GM18517 (cell line): ENCODE measurements around the gene DCUN1D2.

Source experiments
- ATAC-seq: cut with Tn5 transposase; IDR thresholded peaks from one replicate; pipeline ENCODE4 v1.9.1; 2021; ENCODE audit warnings: mild to moderate bottlenecking, moderate library complexity; ENCODE audit not compliant: unreplicated experiment

Gene DCUN1D2

DNA sequence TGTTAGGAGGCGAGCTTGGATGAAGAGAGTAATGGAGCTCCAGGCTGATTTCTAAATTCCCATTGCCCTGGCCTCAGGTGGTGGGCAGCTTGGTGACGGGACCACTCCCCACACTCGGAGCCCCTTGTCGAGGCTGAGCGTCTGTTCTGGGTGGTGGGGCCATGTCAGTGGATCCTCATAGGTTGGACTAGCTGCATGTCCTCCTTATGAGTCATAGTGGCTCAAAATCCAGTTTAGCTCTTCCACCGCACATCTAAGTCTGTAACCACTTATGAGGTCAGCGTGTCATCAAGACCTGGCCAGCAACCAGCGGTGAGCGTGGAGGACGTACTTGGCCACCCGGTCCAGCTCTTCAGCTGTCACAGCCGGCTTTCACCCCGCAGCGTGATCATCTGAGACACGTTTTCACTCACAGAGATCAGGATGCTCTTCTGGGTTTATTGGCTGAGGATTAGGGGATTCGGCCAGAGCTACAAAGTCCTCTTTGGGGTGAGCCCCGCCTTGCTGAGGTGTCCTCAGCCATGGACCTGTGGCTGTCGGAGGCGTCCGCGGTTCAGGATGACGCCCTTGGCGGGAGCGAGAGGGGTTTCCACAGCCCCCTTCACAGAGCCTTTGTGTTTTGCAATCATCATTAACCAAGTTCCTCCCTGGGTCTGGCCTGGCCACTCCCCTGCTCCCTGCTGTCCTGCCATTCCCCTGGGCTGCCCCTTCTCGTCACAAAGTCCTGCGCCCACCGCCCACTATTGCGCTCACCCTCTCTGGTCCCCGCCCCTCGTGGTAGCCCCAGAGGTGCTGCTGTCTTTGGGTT lies 79.1 kb downstream of the DCUN1D2 start:
- ATAC-seq = no peak

DNA sequence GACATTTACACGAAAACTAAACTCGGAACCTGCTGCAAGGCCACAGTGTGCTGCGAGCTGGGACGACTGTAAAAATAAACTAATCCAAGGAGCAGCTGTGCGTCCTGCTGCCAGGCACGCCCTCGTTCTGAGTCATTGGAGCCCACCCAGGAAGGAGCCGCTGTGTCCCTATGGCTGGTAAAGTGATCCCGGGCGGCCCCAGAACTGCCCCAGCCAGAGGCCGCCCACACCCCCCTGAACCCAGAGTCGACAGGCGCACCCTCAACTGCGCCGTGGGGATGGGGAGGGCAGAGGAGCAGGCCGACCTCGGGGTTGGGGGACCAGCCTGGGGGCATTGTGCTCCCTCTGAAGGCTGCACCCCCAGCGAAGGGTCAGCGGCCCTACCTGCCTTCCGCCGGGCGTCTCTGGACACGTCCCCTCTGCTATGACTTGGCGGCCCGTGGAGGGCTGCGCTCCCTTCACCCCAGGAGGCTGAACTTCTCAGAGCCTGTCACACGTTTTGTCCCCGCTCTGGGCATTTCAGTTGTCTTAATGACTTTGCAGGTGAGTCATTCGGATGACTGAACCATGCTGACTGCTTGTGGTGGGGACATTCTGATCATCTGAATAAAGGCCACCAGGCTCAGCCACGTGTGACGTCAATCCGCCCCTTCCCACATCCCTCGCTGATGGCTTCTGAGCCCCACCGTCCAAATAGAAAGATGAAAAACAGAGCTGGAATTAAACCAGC lies 79.9 kb downstream of the DCUN1D2 start:
- no peak for ATAC-seq

DNA sequence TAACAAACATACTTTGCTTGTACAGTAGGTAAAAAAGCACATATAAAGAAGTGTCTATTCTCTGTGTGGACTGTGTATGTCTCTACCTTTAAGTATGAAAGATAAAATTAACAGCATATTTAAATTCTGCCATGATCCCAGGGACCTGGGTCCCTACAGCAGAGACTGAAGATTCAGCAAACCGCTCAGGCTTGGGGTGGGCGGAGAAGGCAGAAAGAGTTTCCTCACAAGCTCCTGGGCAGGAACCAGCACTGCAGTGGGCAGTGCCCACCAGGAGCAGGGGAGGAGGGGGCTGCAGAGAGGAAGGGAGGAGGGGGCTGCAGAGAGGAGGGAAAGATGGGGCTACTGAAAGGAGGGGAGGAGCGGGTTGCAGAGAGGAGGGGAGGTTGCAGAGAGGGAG lies 81.9 kb downstream of the DCUN1D2 start:
- ATAC-seq = no peak

DNA sequence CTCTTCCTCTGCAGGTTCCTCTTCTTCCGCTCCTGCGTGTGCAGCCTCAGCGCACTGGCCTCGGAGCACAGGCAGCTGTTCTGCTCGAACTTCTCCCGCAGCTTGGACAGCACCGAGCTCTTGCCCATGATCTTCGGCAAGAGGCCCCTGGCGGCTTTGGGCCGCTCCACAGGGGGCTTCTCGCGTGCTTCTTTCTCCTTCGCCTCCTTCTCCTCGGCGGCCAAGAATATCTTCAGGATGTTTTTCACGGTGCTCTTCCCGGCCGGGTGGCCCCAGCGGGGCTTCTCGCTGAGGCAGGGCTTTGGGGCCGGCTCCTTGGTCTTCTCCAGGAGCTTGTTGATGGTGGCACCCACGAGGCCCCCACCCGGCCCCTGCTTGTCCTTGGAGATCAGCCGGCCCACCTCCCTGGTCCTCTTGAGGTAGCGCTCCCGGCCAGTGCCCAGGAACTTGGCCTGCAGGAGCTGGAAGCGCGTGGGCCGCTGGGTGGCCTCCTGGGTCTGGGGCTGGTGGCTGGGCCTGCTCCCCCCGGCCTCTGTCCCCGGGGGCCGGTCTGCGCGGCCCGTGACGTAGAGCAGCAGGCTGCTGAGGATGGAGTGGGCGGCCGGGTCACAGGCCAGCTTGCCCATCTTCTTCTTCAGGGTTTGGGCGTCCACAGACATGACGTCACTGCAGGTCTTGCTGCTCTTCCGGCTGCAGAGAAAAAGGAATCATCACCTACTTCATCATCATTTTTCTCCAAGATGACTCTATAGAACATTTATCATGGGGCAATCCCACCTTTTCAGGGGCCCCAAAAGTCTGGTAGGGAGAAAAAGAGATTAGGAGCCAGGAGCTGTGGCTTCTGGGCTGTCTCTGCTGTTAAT lies 82.7 kb downstream of the DCUN1D2 start:
- ATAC-seq = no peak

DNA sequence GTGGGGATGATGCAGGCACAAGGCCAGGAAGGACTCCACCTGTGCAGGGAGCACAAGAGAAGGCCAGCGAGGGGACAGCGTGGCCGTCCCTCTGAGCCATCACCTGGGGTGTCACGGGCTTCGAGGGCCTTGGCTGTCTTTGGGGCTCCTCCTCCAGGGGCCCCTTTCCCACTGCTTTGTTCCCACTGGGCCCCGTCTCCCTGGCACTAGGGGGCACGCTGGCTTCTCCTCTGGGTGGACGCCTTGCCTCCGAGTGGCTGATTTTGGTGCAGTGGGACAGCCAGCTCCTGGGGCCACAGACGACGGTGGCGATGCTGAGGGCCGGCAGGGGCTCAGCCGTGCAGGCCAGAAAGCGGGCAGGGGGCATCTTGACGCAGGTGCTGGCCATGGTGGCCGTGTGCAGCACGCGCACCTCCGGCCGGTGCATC lies 83.4 kb downstream of the DCUN1D2 start:
- no peak for ATAC-seq

DNA sequence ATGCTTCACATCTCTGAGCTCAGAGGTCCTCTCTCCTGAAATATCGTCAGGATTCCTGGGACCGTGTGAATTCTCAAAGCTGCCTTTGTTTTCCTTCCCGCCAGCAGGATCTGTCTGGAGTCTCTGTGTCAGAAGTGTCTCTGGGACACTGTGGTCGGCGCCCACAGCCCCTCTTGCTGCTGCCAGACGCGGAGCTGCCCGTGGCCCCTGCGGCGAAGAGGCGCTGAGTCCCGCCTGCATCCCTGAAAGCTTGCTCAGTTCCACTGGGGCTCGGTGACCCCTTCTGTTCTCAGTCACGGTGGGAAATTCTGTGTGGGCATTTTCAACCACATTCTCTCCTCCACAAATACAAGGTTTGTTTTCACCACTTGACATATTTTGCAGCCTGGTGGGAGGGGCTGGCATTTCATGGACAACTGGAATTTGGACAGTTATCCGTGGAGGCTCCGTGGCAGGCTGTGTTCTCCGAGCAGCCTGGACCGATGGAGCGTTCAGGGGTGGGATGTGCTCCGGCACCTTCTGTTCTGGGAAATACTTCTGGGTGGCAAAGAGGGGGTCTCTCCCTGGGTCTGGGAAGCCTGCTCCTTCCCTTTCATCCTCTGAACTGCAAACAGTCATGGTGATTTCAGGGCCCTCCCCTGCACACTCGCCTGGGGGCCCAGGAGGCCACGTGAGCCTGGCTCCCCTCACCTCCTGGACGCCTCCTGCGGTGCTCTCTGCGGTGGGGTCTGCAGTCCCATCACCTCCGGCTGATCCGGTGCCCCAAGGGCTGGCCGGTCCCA lies 84.0 kb downstream of the DCUN1D2 start:
- ATAC-seq = no peak
